Muscle of leg (tissue), 11 donors: Measurements from ENCODE around the gene ATG2B. TPM values are rescaled to one million over a fixed set of nuclear protein-coding genes. Genes with fewer than 3 reads are reported as not detected.

Source experiments
- DNase-seq: peaks from one replicate; pipeline ENCODE4 v3.0.0; 2013
- H3K27ac ChIP-seq: one replicate; pipeline ENCODE4 v1.5.1; 2013; ENCODE audit warnings: mild to moderate bottlenecking, low read length, control low read depth
- H3K27me3 ChIP-seq: one replicate; pipeline ENCODE4 v1.6.1; 2013; ENCODE audit warnings: low read length; ENCODE audit not compliant: control insufficient read depth, insufficient read depth
- H3K36me3 ChIP-seq: one replicate; pipeline ENCODE4 v1.6.1; 2013; ENCODE audit warnings: low read length; ENCODE audit not compliant: control insufficient read depth, insufficient read depth
- H3K4me1 ChIP-seq: one replicate; pipeline ENCODE4 v1.6.1; 2013; ENCODE audit warnings: low read length; ENCODE audit not compliant: control insufficient read depth, insufficient read depth
- H3K4me3 ChIP-seq: one replicate; pipeline ENCODE4 v1.5.1; 2013; ENCODE audit warnings: low read length, control low read depth
- H3K9me3 ChIP-seq: replicated peaks from 2 replicates; pipeline ENCODE4 v1.6.1; 2013; ENCODE audit warnings: low read depth, low read length; ENCODE audit not compliant: control insufficient read depth
- WGBS: methylation state at CpG from one replicate; pipeline ENCODE4 v1.1.5; 2013; ENCODE audit warnings: missing lambda C conversion rate; ENCODE audit not compliant: insufficient coverage; 5-methylcytosine and 5-hydroxymethylcytosine counted together
- polyA plus RNA-seq, 8 donors: library from polyadenylated mRNA; unstranded; fragments of 120-200 nt; gene quantifications; one replicate each; pipeline versions ENCODE4 v1.2.1 to v1.2.3, GENCODE V29; 2013; ENCODE audit warnings: inconsistent platforms in 1 of 8, low replicate concordance in 1 of 8; ENCODE audit not compliant: insufficient read length in 8 of 8, insufficient read depth in 1 of 8
- total RNA-seq: library from RNA; stranded (reverse); fragments of 120-200 nt; gene quantifications from one replicate; pipeline ENCODE4 v1.2.4, GENCODE V29; 2013

The ATG2B gene
- total and polyA plus RNA-seq, 9 donors = 12.5 to 17.8 (median 14.5) TPM

- no peak overlapping the region for H3K4me3 ChIP-seq
- no peak overlapping the region for H3K27ac ChIP-seq
- WGBS = no CpG with 5 or more reads among the region's 2 CpGs
- no peaks in the 10 kb centered on the region for H3K9me3 ChIP-seq
- H3K27me3 ChIP-seq = no peaks in the 10 kb centered on the region
- no peak for DNase-seq
- H3K36me3 ChIP-seq = peaks cover 19% of the 10 kb centered on the region
- H3K4me1 ChIP-seq = no peaks in the 10 kb centered on the region
Observed at GRCh38 chr14:96297000-96297399, 66.1 kb downstream of the ATG2B start.

GRCh38 chr14:96294246-96294645, 68.9 kb downstream of the ATG2B start:
- H3K9me3 ChIP-seq = no peaks in the 10 kb centered on the region
- no peak overlapping the region for H3K27ac ChIP-seq
- H3K4me1 ChIP-seq = no peaks in the 10 kb centered on the region
- DNase-seq = no peak
- no peak overlapping the region for H3K4me3 ChIP-seq
- H3K27me3 ChIP-seq = no peaks in the 10 kb centered on the region
- WGBS = 71% methylated on average over 7 of the region's 7 CpGs
- H3K36me3 ChIP-seq = peaks cover 20% of the 10 kb centered on the region

- Histone ChIP-seq H3K4me3 (no peak overlapping the region), H3K9me3 (no peaks in the 10 kb centered on the region), H3K4me1 (no peaks in the 10 kb centered on the region), H3K27ac (no peak overlapping the region), H3K27me3 (no peaks in the 10 kb centered on the region), H3K36me3 (peaks cover 28% of the 10 kb centered on the region)
- no peak for DNase-seq
- no CpG with 5 or more reads among the region's 1 CpG for WGBS
Observed at GRCh38 chr14:96287856-96288255, 75.3 kb downstream of the ATG2B start.

DNA sequence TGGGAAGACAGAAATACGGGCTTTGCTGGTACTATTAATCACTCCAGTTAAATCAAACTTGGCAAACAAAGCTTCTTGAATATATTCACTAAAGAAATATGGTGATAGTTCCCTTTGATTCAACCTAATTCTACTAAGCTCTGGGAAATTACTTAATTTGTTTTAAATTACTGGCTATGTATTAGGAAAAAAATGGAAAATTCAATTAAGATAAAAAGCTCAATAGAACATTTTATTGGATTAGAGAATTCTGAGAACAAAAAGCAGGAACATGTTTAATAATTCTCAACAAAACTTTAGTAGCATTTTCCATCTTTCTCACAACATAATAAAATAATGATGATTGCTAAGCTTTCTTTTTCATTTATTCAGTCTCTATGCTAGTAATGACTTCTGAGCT, 76.9 kb downstream of the ATG2B start:
- no CpG with 5 or more reads among the region's 1 CpG for WGBS
- DNase-seq = no peak
- H3K4me1 ChIP-seq = no peaks in the 10 kb centered on the region
- no peaks in the 10 kb centered on the region for H3K9me3 ChIP-seq
- H3K27ac ChIP-seq = no peak overlapping the region
- H3K36me3 ChIP-seq = peaks cover 32% of the 10 kb centered on the region
- H3K4me3 ChIP-seq = no peak overlapping the region
- H3K27me3 ChIP-seq = no peaks in the 10 kb centered on the region

DNA sequence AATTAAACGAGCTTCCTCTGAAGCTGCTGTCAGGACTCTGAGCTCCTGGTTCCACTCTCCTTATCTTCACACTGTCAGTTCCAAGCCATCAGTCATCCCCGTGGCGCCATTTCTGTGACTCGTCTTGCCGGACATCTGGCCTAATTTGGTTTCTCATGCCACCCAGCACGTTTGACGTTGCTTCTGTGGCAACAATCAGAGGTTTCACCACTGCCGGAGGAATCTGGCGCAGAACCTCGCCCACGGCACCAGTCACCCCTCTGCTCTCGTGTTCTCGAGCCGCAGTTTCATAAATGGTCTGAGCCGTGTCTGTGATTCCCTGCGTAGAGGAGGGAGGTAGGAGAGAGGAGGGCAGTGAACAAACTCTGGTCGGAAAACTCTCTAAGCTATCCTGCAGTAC, 77.5 kb downstream of the ATG2B start:
- H3K9me3 ChIP-seq = no peaks in the 10 kb centered on the region
- H3K27ac ChIP-seq = no peak overlapping the region
- no peak for DNase-seq
- H3K27me3 ChIP-seq = no peaks in the 10 kb centered on the region
- H3K36me3 ChIP-seq = peaks cover 32% of the 10 kb centered on the region
- no peak overlapping the region for H3K4me3 ChIP-seq
- WGBS = 50% methylated on average over 11 of the region's 17 CpGs
- H3K4me1 ChIP-seq = no peaks in the 10 kb centered on the region

DNA sequence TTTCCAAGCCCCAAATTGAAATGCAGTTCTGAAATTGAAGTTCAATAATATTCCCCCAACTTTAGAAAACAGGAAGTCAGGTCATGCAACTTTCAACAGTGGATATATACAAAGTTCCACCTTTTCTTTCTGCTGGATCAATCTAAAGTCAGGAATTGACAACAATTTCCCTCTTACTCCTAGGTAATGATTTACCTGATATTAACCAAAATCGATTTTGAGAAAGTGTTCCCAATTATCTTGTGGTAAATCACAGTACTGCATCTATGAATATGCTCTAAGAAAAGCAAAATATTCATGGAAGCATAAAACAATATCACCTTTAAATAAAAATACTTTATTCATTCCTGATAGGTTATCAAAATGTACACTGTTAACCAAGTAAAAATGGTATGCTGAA, 78.7 kb downstream of the ATG2B start:
- Histone ChIP-seq H3K27ac (no peak overlapping the region), H3K9me3 (no peaks in the 10 kb centered on the region), H3K4me1 (no peaks in the 10 kb centered on the region), H3K4me3 (no peak overlapping the region), H3K36me3 (peaks cover 24% of the 10 kb centered on the region), H3K27me3 (no peaks in the 10 kb centered on the region)
- no peak for DNase-seq
- no CpG with 5 or more reads among the region's 1 CpG for WGBS

DNA sequence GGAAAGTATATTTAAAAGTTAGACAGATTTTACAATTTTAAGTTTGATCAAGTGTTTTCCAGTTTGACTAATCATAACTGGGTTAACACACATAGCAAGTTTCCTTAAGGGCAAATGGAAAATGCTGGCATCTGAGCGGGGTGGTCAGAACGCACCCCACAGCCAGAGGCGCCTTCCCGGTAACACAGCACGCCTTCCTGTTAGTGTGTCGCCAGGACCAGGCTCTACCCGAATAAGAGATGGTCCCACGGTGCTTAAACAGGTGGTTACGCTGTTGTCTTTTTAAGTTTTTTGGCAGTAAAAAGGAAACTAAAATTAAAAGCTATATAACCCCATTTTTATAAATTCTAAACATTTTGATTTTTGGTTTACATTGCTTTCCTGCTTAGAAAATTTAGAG, 79.1 kb downstream of the ATG2B start:
- Histone ChIP-seq H3K27ac (no peak overlapping the region), H3K4me1 (no peaks in the 10 kb centered on the region), H3K4me3 (no peak overlapping the region), H3K36me3 (peaks cover 21% of the 10 kb centered on the region), H3K9me3 (no peaks in the 10 kb centered on the region), H3K27me3 (no peaks in the 10 kb centered on the region)
- DNase-seq = no peak
- no CpG with 5 or more reads among the region's 9 CpGs for WGBS

GRCh38 chr14:96281486-96281885, 81.7 kb downstream of the ATG2B start:
- Histone ChIP-seq H3K27ac (no peak overlapping the region), H3K36me3 (peaks cover 15% of the 10 kb centered on the region), H3K9me3 (peaks cover 13% of the 10 kb centered on the region), H3K4me3 (no peak overlapping the region), H3K27me3 (no peaks in the 10 kb centered on the region), H3K4me1 (no peaks in the 10 kb centered on the region)
- DNase-seq = no peak
- no CpG with 5 or more reads among the region's 4 CpGs for WGBS

- H3K4me1 ChIP-seq = peaks cover 4% of the 10 kb centered on the region
- no peak overlapping the region for H3K27ac ChIP-seq
- peaks cover 13% of the 10 kb centered on the region for H3K9me3 ChIP-seq
- DNase-seq = no peak
- WGBS = no CpG with 5 or more reads among the region's 2 CpGs
- H3K36me3 ChIP-seq = peaks cover 9% of the 10 kb centered on the region
- H3K27me3 ChIP-seq = no peaks in the 10 kb centered on the region
- H3K4me3 ChIP-seq = no peak overlapping the region
Observed at GRCh38 chr14:96280104-96280503, 83.0 kb downstream of the ATG2B start.

GRCh38 chr14:96279564-96279963, 83.6 kb downstream of the ATG2B start:
- Histone ChIP-seq H3K4me1 (peaks cover 10% of the 10 kb centered on the region), H3K27me3 (no peaks in the 10 kb centered on the region), H3K36me3 (peaks cover 9% of the 10 kb centered on the region), H3K27ac (no peak overlapping the region), H3K4me3 (no peak overlapping the region), H3K9me3 (peaks cover 13% of the 10 kb centered on the region)
- DNase-seq = no peak
- WGBS = 56% methylated on average over 6 of the region's 8 CpGs

DNA sequence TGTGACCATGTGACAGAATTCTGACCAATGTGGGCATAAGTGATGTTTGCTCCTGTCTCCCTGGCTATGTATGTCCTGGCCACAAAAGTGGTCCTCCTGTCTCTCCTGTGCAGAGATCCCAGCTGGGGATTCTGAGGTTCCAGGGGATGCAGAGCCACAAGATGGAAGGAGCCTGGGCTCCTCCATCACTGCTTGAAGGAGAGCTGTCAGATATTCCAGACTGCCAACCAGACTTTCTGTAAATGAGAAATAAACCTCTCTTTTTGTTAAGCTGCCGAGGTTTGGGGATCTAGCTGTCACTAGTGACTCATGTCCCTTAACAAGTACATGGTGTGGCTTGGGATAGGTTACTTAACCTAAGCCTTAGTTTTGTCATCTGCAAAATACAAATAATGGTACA, 85.3 kb downstream of the ATG2B start:
- Histone ChIP-seq H3K27ac (no peak overlapping the region), H3K4me1 (peaks cover 13% of the 10 kb centered on the region), H3K27me3 (no peaks in the 10 kb centered on the region), H3K36me3 (peaks cover 4% of the 10 kb centered on the region), H3K9me3 (peaks cover 13% of the 10 kb centered on the region), H3K4me3 (no peak overlapping the region)
- no peak for DNase-seq
- no CpG with 5 or more reads among the region's 1 CpG for WGBS
